GM23338 (cell line): ENCODE measurements around the gene TBCB. TPM values are rescaled to one million over a fixed set of nuclear protein-coding genes. Genes with fewer than 3 reads are reported as not detected.

Experiments
- ATAC-seq: fragments of 200-7000 bp; cut with Tn5 transposase; 3 replicates; pipeline ENCODE4 v1.9.1; 2020
- DNase-seq: peaks from one replicate; pipeline ENCODE4 v3.0.0-alpha.2; 2015; ENCODE audit warnings: low spot score
- H2AFZ ChIP-seq: fragments of 200-600 bp; sonication (generic); 2 replicates; pipeline ENCODE4 v1.8.0; 2016; ENCODE audit warnings: antibody characterized with exemption, mild to moderate bottlenecking, moderate library complexity
- H3F3A ChIP-seq: fragments of 200-600 bp; sonication (generic); replicated peaks from 2 replicates; pipeline ENCODE4 v1.8.0; 2017; ENCODE audit warnings: antibody characterized with exemption, mixed run types, low read depth
- H3K27ac ChIP-seq: fragments of 200-600 bp; sonication (generic); 2 replicates; pipeline ENCODE4 v1.6.1; 2016; ENCODE audit warnings: low read depth
- H3K27me3 ChIP-seq: fragments of 200-600 bp; sonication (generic); 2 replicates; pipeline ENCODE4 v1.8.0; 2016; ENCODE audit warnings: mild to moderate bottlenecking, mixed run types, moderate library complexity; ENCODE audit not compliant: insufficient read depth
- H3K36me3 ChIP-seq: fragments of 200-600 bp; sonication (generic); 2 replicates; pipeline ENCODE4 v1.8.0; 2016; ENCODE audit warnings: mild to moderate bottlenecking; ENCODE audit not compliant: insufficient read depth
- H3K4me1 ChIP-seq: fragments of 200-600 bp; sonication (generic); 2 replicates; pipeline ENCODE4 v1.8.0; 2016; ENCODE audit warnings: mild to moderate bottlenecking, moderate library complexity; ENCODE audit not compliant: insufficient read depth
- H3K4me2 ChIP-seq: fragments of 200-600 bp; sonication (generic); 2 replicates; pipeline ENCODE4 v1.7.1; 2017; ENCODE audit warnings: mixed run types
- H3K4me3 ChIP-seq: fragments of 200-600 bp; sonication (generic); 2 replicates; pipeline ENCODE4 v1.6.1; 2016; ENCODE audit warnings: mixed run types
- H3K79me2 ChIP-seq: fragments of 200-600 bp; sonication (generic); replicated peaks from 2 replicates; pipeline ENCODE4 v1.8.0; 2017; ENCODE audit warnings: mild to moderate bottlenecking; ENCODE audit not compliant: insufficient read depth
- H3K9me2 ChIP-seq: fragments of 200-600 bp; sonication (generic); 2 replicates; pipeline ENCODE4 v1.8.0; 2017; ENCODE audit not compliant: insufficient read depth
- H4K20me1 ChIP-seq: fragments of 200-600 bp; sonication (generic); replicated peaks from 2 replicates; pipeline ENCODE4 v1.8.0; 2017; ENCODE audit warnings: mild to moderate bottlenecking; ENCODE audit not compliant: insufficient read depth
- H3K27ac Mint-ChIP-seq: 2 replicates; pipeline ENCODE4 v1.8.0; 2020; ENCODE audit warnings: inconsistent platforms, mild to moderate bottlenecking, moderate library complexity, mixed read lengths
- H3K27me3 Mint-ChIP-seq: 3 replicates; pipeline ENCODE4 v1.8.0; 2022; ENCODE audit warnings: low read depth, mild to moderate bottlenecking, moderate library complexity, mixed read lengths, inconsistent platforms; ENCODE audit not compliant: insufficient read depth, poor library complexity
- H3K36me3 Mint-ChIP-seq: 3 replicates; pipeline ENCODE4 v1.8.0; 2021; ENCODE audit warnings: low read depth, mild to moderate bottlenecking, inconsistent platforms, moderate library complexity, mixed read lengths
- H3K4me1 Mint-ChIP-seq: 3 replicates; pipeline ENCODE4 v1.8.0; 2020; ENCODE audit warnings: mild to moderate bottlenecking, inconsistent platforms, mixed read lengths
- H3K4me3 Mint-ChIP-seq: 3 replicates; pipeline ENCODE4 v1.8.0; 2021; ENCODE audit warnings: moderate library complexity, mild to moderate bottlenecking, inconsistent platforms, mixed read lengths
- H3K9me3 Mint-ChIP-seq: 3 replicates; pipeline ENCODE4 v1.8.0; 2020; ENCODE audit warnings: moderate library complexity, mild to moderate bottlenecking, inconsistent platforms, mixed read lengths
- CREB1 ChIP-seq: fragments of 250-450 bp; sonication (Bioruptor Pico); IDR thresholded peaks from 2 replicates; pipeline ENCODE4 v1.5.0; 2020; ENCODE audit warnings: low read depth, mild to moderate bottlenecking, moderate library complexity
- EZH2 ChIP-seq: fragments of 200-600 bp; sonication (generic); IDR thresholded peaks from one replicate; pipeline ENCODE4 v1.8.0; 2017; ENCODE audit warnings: antibody characterized with exemption, mild to moderate bottlenecking, low read depth; ENCODE audit not compliant: unreplicated experiment
- NANOG ChIP-seq: IDR thresholded peaks from 2 replicates; pipeline ENCODE4 v1.6.1; 2016; ENCODE audit warnings: antibody characterized with exemption, borderline replicate concordance
- STAT1 ChIP-seq: IDR thresholded peaks from one replicate; pipeline ENCODE4 v1.6.1; 2016; ENCODE audit warnings: antibody characterized with exemption; ENCODE audit not compliant: unreplicated experiment
- ZNF114 ChIP-seq: fragments of 250-450 bp; sonication (Bioruptor Pico); IDR thresholded peaks from 2 replicates; pipeline ENCODE4 v1.5.0; 2020; ENCODE audit warnings: mild to moderate bottlenecking, moderate library complexity
- ZNF462 ChIP-seq: fragments of 250-450 bp; sonication (Bioruptor Pico); IDR thresholded peaks from 2 replicates; pipeline ENCODE4 v1.5.0; 2020; ENCODE audit warnings: mild to moderate bottlenecking, moderate library complexity
- polyA plus RNA-seq: library from polyadenylated mRNA; unstranded; fragments of >200 nt; fragmentation: Nextera tagmentation; extraction: Ambion mirVana; gene quantifications from 2 replicates; pipeline ENCODE4 v1.2.1, GENCODE V29; 2016
- total RNA-seq: library from RNA; depleted of rRNA; stranded (reverse); fragments of >200 nt; shearing (Covaris generic); gene quantifications from 2 replicates; pipeline ENCODE4 v1.2.3, GENCODE V29; 2014
- TF ChIP-seq, protein P1 (sequence below): IDR thresholded peaks from one replicate; pipeline ENCODE4 v1.6.1; 2018; ENCODE audit warnings: antibody characterized with exemption; ENCODE audit not compliant: unreplicated experiment

The TBCB gene
- total and polyA plus RNA-seq, 2 experiments from 2014 or later, result 275 to 290 TPM

DNA sequence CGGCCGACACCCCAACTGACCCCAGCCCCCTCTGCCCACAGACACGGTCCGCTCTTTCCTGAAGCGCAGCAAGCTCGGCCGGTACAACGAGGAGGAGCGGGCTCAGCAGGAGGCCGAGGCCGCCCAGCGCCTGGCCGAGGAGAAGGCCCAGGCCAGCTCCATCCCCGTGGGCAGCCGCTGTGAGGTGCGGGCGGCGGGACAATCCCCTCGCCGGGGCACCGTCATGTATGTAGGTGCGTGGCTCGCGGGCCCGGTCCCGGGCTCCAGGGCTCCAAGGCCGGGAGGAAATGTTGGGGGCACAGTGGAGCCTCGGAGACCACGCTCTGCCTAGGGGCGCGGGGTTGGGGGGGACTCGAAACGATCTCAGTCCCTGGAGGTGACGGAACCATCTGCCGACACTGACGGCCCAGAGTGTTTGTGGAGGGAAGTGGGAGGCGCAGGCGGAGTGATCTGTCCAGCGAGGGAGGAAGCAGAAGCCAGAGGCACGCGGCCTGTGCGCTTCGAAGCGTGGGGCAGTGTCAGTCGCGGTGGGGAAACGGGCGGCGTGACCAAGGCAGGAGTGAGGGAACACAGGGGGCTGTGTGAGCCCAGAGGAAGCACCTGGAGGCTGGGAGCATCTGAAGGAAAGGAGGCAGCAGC, 6.3 kb downstream of the TBCB start:
- Histone ChIP-seq H3K27me3 (no peaks in the 10 kb centered on the region), H3K79me2 (peaks cover 8% of the 10 kb centered on the region), H3K9me2 (no peaks in the 10 kb centered on the region), H3F3A (peaks cover 10% of the 10 kb centered on the region), H3K4me3 (no peak overlapping the region), H4K20me1 (0 out of 2 replicates have a peak, but pooled peaks cover 4% of the 10 kb centered on the region), H2AFZ (no peak overlapping the region), H3K36me3 (no peaks in the 10 kb centered on the region; the same call in 1 of the 2 replicates), H3K27ac (no peak overlapping the region), H3K4me1 (peaks cover 3% of the 10 kb centered on the region; the same call in 1 of the 2 replicates), H3K4me2 (no peak overlapping the region)
- no peak overlapping the region for H3K27ac Mint-ChIP-seq
- no peak for TF ChIP-seq ZNF114 (CRISPR knock-in tag)
- TF ChIP-seq, protein P1, sequence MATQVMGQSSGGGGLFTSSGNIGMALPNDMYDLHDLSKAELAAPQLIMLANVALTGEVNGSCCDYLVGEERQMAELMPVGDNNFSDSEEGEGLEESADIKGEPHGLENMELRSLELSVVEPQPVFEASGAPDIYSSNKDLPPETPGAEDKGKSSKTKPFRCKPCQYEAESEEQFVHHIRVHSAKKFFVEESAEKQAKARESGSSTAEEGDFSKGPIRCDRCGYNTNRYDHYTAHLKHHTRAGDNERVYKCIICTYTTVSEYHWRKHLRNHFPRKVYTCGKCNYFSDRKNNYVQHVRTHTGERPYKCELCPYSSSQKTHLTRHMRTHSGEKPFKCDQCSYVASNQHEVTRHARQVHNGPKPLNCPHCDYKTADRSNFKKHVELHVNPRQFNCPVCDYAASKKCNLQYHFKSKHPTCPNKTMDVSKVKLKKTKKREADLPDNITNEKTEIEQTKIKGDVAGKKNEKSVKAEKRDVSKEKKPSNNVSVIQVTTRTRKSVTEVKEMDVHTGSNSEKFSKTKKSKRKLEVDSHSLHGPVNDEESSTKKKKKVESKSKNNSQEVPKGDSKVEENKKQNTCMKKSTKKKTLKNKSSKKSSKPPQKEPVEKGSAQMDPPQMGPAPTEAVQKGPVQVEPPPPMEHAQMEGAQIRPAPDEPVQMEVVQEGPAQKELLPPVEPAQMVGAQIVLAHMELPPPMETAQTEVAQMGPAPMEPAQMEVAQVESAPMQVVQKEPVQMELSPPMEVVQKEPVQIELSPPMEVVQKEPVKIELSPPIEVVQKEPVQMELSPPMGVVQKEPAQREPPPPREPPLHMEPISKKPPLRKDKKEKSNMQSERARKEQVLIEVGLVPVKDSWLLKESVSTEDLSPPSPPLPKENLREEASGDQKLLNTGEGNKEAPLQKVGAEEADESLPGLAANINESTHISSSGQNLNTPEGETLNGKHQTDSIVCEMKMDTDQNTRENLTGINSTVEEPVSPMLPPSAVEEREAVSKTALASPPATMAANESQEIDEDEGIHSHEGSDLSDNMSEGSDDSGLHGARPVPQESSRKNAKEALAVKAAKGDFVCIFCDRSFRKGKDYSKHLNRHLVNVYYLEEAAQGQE, result no peak
- no peak for TF ChIP-seq NANOG
- no peak for TF ChIP-seq EZH2
- no peak for TF ChIP-seq CREB1
- TF ChIP-seq ZNF462 (CRISPR knock-in tag), result no peak
- no peak for TF ChIP-seq STAT1
- H3K36me3 Mint-ChIP-seq, result peaks cover 64% of the 10 kb centered on the region
- peaks cover 7% of the 10 kb centered on the region for H3K27me3 Mint-ChIP-seq
- DNase-seq (no peak), ATAC-seq (no peak)
- no peak overlapping the region for H3K4me3 Mint-ChIP-seq
- no peaks in the 10 kb centered on the region; the same call in 2 of the 3 replicates for H3K9me3 Mint-ChIP-seq
- peaks cover 10% of the 10 kb centered on the region for H3K4me1 Mint-ChIP-seq
